Upper lobe of right lung (tissue), 1 donor: ENCODE results near the gene SS18L1. TPM values are rescaled to one million over a fixed set of nuclear protein-coding genes. Genes with fewer than 3 reads are reported as not detected.

Experiments
- ATAC-seq: fragments of 200-7000 bp; cut with Tn5 transposase; one replicate; pipeline ENCODE4 v1.9.1; 2020; ENCODE audit warnings: mild to moderate bottlenecking, moderate library complexity
- DNase-seq: peaks from one replicate; pipeline ENCODE4 v3.0.0-alpha.2; 2020
- H3K27ac ChIP-seq: fragments of 200-600 bp; one replicate; pipeline ENCODE4 v1.8.0; 2022
- H3K27me3 ChIP-seq: fragments of 200-600 bp; one replicate; pipeline ENCODE4 v1.8.0; 2022; ENCODE audit warnings: mild to moderate bottlenecking
- H3K36me3 ChIP-seq: fragments of 200-600 bp; one replicate; pipeline ENCODE4 v1.8.0; 2022
- H3K4me1 ChIP-seq: fragments of 200-600 bp; one replicate; pipeline ENCODE4 v1.8.0; 2022
- H3K4me3 ChIP-seq: fragments of 200-600 bp; one replicate; pipeline ENCODE4 v1.8.0; 2022; ENCODE audit warnings: mild to moderate bottlenecking
- H3K9me3 ChIP-seq: fragments of 200-600 bp; one replicate; pipeline ENCODE4 v1.8.0; 2022
- intact Hi-C: fragments of 100-400 bp; cut with DNase I; formaldehyde crosslinking; loops from one replicate; pipeline ENCODE4 v1.11.0; 2022
- total RNA-seq: library from RNA; stranded (reverse); fragmentation: NEBNext Ultra II Directional; extraction: Animal tissue kit (Norgen Biotek cat#: 25700); gene quantifications from one replicate; pipeline ENCODE4 v1.2.1, GENCODE V29; 2021
- TF ChIP-seq, protein P1 (sequence below): fragments of 200-600 bp; IDR thresholded peaks from one replicate; pipeline ENCODE4 v1.8.0; 2022; ENCODE audit warnings: antibody characterized with exemption
- donor health status: DM: no; HTN: yes; CAD: no; lungs with severe emphysema.

The SS18L1 gene
- total RNA-seq, 1 donor from 2014 or later, result 12.6 TPM

DNA sequence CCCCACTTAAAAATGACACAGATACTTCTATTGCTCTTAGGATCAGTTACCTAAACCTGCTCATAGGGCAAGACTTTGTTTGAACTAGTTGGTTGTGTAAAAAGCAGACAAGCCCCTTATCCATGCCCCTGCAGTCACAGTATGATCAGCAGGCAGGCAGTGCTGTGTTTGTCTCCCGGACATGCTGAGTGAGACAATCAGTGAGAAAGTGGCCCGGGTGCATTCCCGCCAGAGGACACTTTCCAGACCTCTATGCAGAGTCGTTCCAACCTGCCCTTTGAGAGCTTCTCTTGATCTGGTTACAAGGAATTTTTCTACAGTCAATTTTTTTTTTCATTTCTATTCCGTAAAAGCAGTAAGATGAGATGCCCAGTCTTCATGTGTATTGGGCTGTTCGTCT is 15.1 kb upstream of the SS18L1 start:
- TF ChIP-seq, protein P1, sequence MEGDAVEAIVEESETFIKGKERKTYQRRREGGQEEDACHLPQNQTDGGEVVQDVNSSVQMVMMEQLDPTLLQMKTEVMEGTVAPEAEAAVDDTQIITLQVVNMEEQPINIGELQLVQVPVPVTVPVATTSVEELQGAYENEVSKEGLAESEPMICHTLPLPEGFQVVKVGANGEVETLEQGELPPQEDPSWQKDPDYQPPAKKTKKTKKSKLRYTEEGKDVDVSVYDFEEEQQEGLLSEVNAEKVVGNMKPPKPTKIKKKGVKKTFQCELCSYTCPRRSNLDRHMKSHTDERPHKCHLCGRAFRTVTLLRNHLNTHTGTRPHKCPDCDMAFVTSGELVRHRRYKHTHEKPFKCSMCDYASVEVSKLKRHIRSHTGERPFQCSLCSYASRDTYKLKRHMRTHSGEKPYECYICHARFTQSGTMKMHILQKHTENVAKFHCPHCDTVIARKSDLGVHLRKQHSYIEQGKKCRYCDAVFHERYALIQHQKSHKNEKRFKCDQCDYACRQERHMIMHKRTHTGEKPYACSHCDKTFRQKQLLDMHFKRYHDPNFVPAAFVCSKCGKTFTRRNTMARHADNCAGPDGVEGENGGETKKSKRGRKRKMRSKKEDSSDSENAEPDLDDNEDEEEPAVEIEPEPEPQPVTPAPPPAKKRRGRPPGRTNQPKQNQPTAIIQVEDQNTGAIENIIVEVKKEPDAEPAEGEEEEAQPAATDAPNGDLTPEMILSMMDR, result no peak
- no peak for ATAC-seq
- no peak overlapping the region for H3K27ac ChIP-seq
- H3K9me3 ChIP-seq, result no peaks in the 10 kb centered on the region
- H3K27me3 ChIP-seq, result no peaks in the 10 kb centered on the region
- DNase-seq, result no peak
- peaks cover 92% of the 10 kb centered on the region for H3K36me3 ChIP-seq
- intact Hi-C loops, result no loop called here
- no peak overlapping the region for H3K4me3 ChIP-seq
- peaks cover 19% of the 10 kb centered on the region for H3K4me1 ChIP-seq

DNA sequence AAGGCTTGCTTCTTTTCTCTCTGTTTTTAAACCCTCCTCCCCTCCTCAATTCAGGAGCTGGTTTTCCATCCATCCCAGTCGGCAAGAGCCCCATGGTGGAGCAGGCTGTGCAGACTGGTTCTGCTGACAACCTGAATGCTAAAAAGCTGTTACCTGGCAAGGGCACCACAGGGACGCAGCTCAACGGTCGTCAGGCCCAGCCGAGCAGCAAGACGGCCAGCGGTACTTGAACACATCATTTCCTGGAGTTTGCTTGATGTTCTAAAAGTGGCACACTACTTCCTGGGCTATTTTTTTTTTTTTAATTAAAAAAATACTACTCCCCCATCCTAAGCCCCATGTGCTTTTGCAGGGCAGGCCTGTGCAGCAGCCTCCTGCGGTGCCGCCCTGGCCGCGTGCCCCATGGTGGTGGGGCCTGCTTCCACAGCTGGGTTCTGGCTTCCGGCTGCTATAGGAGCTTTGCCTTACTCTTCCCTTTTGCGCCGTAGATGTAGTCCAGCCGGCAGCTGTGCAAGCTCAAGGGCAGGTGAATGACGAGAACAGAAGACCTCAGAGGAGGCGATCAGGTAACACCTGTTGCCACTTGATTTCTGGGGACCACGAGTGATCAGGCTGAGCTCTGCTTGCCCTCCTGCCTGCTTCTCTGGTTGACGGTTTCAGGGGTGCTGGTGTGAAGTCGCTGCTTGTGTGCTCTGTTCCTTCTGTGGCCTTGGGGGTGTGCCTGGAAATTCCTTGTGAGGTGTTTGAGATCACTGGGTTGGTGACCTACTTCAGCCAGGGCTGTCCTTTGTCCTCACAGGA is 13.6 kb upstream of the SS18L1 start:
- TF ChIP-seq, protein P1, result no peak
- Histone ChIP-seq H3K9me3 (no peaks in the 10 kb centered on the region), H3K27me3 (no peaks in the 10 kb centered on the region), H3K4me1 (peaks cover 21% of the 10 kb centered on the region), H3K4me3 (no peak overlapping the region), H3K36me3 (peaks cover 100% of the 10 kb centered on the region), H3K27ac (no peak overlapping the region)
- intact Hi-C loops, result loop anchor here (10.0 kb wide), 1 partner anchor 105 kb away; no protein-coding TSS in a partner anchor
- no peak for DNase-seq
- no peak for ATAC-seq

GRCh38 chr20:62131560-62132320 is 11.8 kb upstream of the SS18L1 start:
- peaks cover 100% of the 10 kb centered on the region for H3K36me3 ChIP-seq
- H3K9me3 ChIP-seq, result no peaks in the 10 kb centered on the region
- intact Hi-C loops, result loop anchor here (10.0 kb wide), 1 partner anchor 107 kb away; no protein-coding TSS in a partner anchor
- ATAC-seq, result no peak
- no peak for DNase-seq
- H3K27me3 ChIP-seq, result no peaks in the 10 kb centered on the region
- H3K4me3 ChIP-seq, result no peak overlapping the region
- H3K4me1 ChIP-seq, result peaks cover 21% of the 10 kb centered on the region
- H3K27ac ChIP-seq, result peak overlapping the region; percentile 80
- TF ChIP-seq, protein P1, result no peak

GRCh38 chr20:62132421-62132820 is 11.1 kb upstream of the SS18L1 start:
- DNase-seq (no peak), ATAC-seq (peak; percentile 61)
- Histone ChIP-seq H3K9me3 (no peaks in the 10 kb centered on the region), H3K27me3 (no peaks in the 10 kb centered on the region), H3K36me3 (peaks cover 100% of the 10 kb centered on the region), H3K4me3 (peak overlapping the region; percentile 8), H3K4me1 (peaks cover 21% of the 10 kb centered on the region), H3K27ac (peak overlapping the region; percentile 80)
- intact Hi-C loops, result loop anchor here (10.0 kb wide), 1 partner anchor 108 kb away; no protein-coding TSS in a partner anchor
- TF ChIP-seq, protein P1, result no peak

- H3K27me3 ChIP-seq, result no peaks in the 10 kb centered on the region
- ATAC-seq (peak; percentile 77), DNase-seq (peak; percentile 79)
- peaks cover 100% of the 10 kb centered on the region for H3K36me3 ChIP-seq
- intact Hi-C loops, result loop anchor here (10.0 kb wide), 1 partner anchor 108 kb away; no protein-coding TSS in a partner anchor
- H3K9me3 ChIP-seq, result no peaks in the 10 kb centered on the region
- H3K27ac ChIP-seq, result peak overlapping the region; percentile 80
- H3K4me3 ChIP-seq, result peak overlapping the region; percentile 8
- H3K4me1 ChIP-seq, result peaks cover 21% of the 10 kb centered on the region
- TF ChIP-seq, protein P1, result no peak
Measured at GRCh38 chr20:62133051-62133845, 10.3 kb upstream of the SS18L1 start.
